HG03571 (cell line): ENCODE results near the gene MCRIP2.

Experiments used
- ATAC-seq: cut with Tn5 transposase; IDR thresholded peaks from one replicate; pipeline ENCODE4 v1.9.1; 2021; ENCODE audit not compliant: unreplicated experiment

MCRIP2 gene

GRCh38 chr16:695355-696089 is 53.9 kb downstream of the MCRIP2 start:
- no peak for ATAC-seq
